Tongue (tissue), 2 donors: ENCODE results near the gene MAGEA6. TPM values are rescaled to one million over a fixed set of nuclear protein-coding genes. Genes with fewer than 3 reads are reported as not detected.
"Not testable (repeated sequence)": the region's sequence is repeated elsewhere in the genome, so short reads cannot be mapped to it uniquely, and the experiment has no call there.

Experiments used
- DNase-seq: peaks from one replicate; pipeline ENCODE4 v3.0.0-alpha.2; 2015
- total RNA-seq: library from RNA; depleted of rRNA; stranded (reverse); fragments of >200 nt; gene quantifications from one replicate; pipeline ENCODE4 v1.2.3, GENCODE V29; 2014

MAGEA6 gene
- total RNA-seq, 1 donor from 2014 or later: not detected

DNA sequence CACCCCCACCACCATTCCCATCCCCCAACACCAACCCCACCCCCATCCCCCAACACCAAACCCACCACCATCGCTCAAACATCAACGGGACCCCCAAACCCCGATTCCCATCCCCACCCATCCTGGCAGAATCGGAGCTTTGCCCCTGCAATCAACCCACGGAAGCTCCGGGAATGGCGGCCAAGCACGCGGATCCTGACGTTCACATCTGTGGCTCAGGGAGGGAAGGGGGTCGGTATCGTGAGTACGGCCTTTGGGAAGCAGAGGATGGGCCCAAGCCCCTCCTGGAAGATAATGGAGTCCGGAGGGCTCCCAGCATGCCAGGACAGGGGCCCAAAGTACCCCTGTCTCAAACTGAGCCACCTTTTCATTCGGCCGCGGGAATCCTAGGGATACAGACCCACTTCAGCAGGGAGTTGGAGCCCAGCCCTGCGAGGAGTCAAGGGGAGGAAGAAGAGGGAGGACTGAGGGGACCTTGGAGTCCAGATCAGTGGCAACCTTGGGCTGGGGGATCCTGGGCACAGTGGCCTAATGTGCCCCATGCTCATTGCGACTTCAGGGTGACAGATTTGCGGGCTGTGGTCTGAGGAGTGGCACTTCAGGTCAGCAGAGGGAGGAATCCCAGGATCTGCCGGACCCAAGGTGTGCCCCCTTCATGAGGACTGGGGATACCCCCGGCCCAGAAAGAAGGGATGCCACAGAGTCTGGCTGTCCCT lies 35.2 kb downstream of the MAGEA6 start:
- DNase-seq: not testable (repeated sequence)

DNA sequence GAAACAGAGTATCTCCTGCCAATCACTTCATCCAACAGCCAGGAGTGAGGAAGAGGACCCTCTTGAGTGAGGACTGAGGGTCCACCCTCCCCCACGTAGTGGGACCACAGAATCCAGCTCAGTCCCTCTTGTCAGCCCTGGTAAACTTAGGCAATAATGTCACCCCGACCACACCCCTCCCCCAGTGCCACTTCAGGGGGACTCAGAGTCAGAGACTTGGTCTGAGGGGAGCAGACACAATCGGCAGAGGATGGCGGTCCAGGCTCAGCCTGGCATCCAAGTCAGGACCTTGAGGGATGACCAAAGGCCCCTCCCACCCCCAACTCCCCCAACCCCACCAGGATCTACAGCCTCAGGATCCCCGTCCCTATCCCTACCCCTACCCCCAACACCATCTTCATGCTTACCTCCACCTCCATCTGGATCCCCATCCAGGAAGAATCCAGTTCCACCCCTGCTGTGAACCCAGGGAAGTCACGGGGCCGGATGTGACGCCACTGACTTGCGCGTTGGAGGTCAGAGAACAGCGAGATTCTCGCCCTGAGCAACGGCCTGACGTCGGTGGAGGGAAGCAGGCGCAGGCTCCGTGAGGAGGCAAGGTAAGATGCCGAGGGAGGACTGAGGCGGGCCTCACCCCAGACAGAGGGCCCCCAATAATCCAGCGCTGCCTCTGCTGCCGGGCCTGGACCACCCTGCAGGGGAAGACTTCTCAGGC lies 36.1 kb downstream of the MAGEA6 start, which contains the start of the genes CSAG1 and MAGEA12:
Gene CSAG1 (minus strand): TSS at position 461 of the 715 bp plus-strand sequence. CDS start 1,261 bp downstream, outside the sequence.
Gene MAGEA12 (plus strand): TSS at position 497 of the 715 bp plus-strand sequence. CDS start 2,405 bp downstream, outside the sequence.
- DNase-seq: no peak

DNA sequence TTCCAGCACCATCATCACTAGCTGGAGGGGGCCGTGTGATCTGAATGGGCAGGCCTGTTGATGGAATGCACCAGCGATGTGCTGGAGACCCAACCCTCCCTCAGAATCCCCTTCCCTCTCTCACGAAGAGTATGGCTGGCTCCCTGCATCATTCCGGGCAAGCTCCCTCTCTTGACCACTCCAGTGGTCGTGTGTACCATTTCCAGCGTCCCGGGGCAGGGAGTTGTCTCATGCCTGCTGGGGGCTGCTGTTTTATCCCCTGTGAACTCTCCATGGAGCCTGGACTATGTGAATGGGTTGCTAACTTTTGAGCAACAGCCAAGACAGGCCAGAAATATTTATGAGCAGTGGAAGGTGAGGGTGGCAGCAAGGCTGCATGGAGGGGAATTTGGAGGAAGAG lies 44.1 kb downstream of the MAGEA6 start:
- no peak for DNase-seq

Other genes with a start within 250 kb of the MAGEA6 start
- gene GABRQ, start 131.8 kb downstream of the MAGEA6 start, total RNA-seq: 1.0 TPM
- gene MAGEA3, start 70.9 kb downstream of the MAGEA6 start, total RNA-seq: not detected
- not detected for gene CSAG2, start 60.4 kb downstream of the MAGEA6 start, total RNA-seq
- gene MAGEA2B, start 55.1 kb downstream of the MAGEA6 start, total RNA-seq: not detected
- gene CSAG1, start 36.0 kb downstream of the MAGEA6 start, total RNA-seq: not detected
- not detected for gene MAGEA12, start 35.9 kb downstream of the MAGEA6 start, total RNA-seq
- not detected for gene MAGEA2, start 15.8 kb downstream of the MAGEA6 start, total RNA-seq
- not detected for gene CSAG3, start 10.5 kb downstream of the MAGEA6 start, total RNA-seq
- gene CETN2, start 61.1 kb upstream of the MAGEA6 start, total RNA-seq: 23.1 TPM
- gene NSDHL, start 61.4 kb upstream of the MAGEA6 start, total RNA-seq: 5.9 TPM
- 22.6 TPM for gene ZNF185, start 128.4 kb upstream of the MAGEA6 start, total RNA-seq
- gene PNMA5, start 224.4 kb upstream of the MAGEA6 start, total RNA-seq: not detected